ENCODE results near the gene FARP1. TPM values are rescaled to one million over a fixed set of nuclear protein-coding genes. Genes with fewer than 3 reads are reported as not detected.

Gene FARP1
- total RNA-seq, 4 donors from 2014 or later: 28.3 to 69.2 (median 36.4) TPM

DNA sequence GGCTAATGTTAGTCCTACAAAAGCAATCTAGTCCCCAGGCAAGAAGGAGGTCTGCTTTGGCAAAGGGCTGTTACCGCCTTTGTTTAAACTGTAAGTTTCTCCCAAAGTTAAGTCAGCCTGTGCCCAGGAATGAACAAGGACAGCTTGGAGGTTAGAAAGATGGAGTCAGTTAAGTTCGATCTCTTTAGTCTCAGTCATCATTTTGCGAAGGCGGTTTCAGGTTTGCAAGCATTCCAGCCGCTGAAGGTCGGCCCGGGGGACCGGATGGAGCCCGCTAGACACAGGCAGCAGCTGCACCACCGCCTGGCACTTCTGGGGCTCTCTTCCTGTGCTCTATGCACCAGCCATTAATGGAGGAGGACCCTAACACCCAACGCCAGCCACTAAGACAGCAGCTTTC lies 342.7 kb downstream of the FARP1 start:
- H3K4me3 ChIP-seq: no peak overlapping the region
- no peak for TF ChIP-seq POLR2A (IDR thresholded peaks at IDR 0.05)
- TF ChIP-seq CTCF (IDR thresholded peaks at IDR 0.05): no peak
- no peak for TF ChIP-seq EP300 (IDR thresholded peaks at IDR 0.05)
- no peak for TF ChIP-seq POLR2AphosphoS5 (IDR thresholded peaks at IDR 0.05)
- peak overlapping the region in 3 of 4 donors; percentile 62 to 80 (median 70) for H3K27ac ChIP-seq
- peaks cover 2 to 100% (median 43%) of the 10 kb centered on the region in 3 donors for H3K4me1 ChIP-seq
- H3K9me3 ChIP-seq: no peaks in the 10 kb centered on the region
- peaks cover 0 to 6% of the 10 kb centered on the region in 2 donors for H3K36me3 ChIP-seq
- no CpG with 5 or more reads among the region's 11 CpGs for WGBS, 2 donors (ENCODE audit: low coverage in 1 of 2)
- no peak for ATAC-seq
- no peaks in the 10 kb centered on the region for H3K27me3 ChIP-seq

DNA sequence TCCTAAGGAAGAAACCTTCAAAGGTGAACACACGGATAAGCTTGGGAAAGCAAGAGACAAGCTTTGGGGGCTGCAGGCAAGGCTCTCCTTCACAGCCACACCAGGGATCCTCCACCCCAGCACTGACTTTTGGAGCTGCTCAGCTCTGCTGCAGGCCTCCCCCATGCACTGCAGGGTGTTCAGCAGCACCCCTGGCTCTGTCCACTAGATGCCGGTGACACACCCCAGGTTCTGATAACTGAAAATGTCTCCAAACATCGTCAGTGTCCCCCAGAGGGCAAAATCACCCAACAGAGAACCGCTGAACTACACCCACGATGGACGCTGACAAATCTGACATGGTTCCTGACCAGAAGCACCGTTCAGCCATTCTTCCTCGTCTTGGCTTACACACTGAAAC lies 343.5 kb downstream of the FARP1 start:
- 82% methylated on average over 2 to 3 of the region's 8 CpGs for WGBS, 2 donors (ENCODE audit: low coverage in 1 of 2)
- TF ChIP-seq POLR2A (IDR thresholded peaks at IDR 0.05): no peak
- TF ChIP-seq POLR2AphosphoS5 (IDR thresholded peaks at IDR 0.05): no peak
- TF ChIP-seq EP300 (IDR thresholded peaks at IDR 0.05): no peak
- TF ChIP-seq CTCF (IDR thresholded peaks at IDR 0.05): no peak
- Histone ChIP-seq H3K27ac (peak overlapping the region in 1 of 4 donors; percentile 14), H3K27me3 (no peaks in the 10 kb centered on the region), H3K36me3 (peaks cover 0 to under 1% of the 10 kb centered on the region in 2 donors), H3K4me1 (peaks cover 2 to 100% (median 47%) of the 10 kb centered on the region in 3 donors), H3K4me3 (no peak overlapping the region), H3K9me3 (no peaks in the 10 kb centered on the region)
- no peak for ATAC-seq

- Histone ChIP-seq H3K27me3 (no peaks in the 10 kb centered on the region), H3K27ac (no peak overlapping the region), H3K4me3 (no peak overlapping the region), H3K4me1 (peaks cover 2 to 100% (median 47%) of the 10 kb centered on the region in 3 donors), H3K36me3 (no peaks in the 10 kb centered on the region), H3K9me3 (no peaks in the 10 kb centered on the region)
- no peak for TF ChIP-seq EP300 (IDR thresholded peaks at IDR 0.05)
- TF ChIP-seq POLR2AphosphoS5 (IDR thresholded peaks at IDR 0.05): no peak
- TF ChIP-seq CTCF (IDR thresholded peaks at IDR 0.05): no peak
- no peak for TF ChIP-seq POLR2A (IDR thresholded peaks at IDR 0.05)
- no peak for ATAC-seq
- 82% methylated on average over 5 of the region's 5 CpGs for WGBS, 2 donors (ENCODE audit: low coverage in 1 of 2)
Measured at GRCh38 chr13:98487016-98487415, 344.1 kb downstream of the FARP1 start.

DNA sequence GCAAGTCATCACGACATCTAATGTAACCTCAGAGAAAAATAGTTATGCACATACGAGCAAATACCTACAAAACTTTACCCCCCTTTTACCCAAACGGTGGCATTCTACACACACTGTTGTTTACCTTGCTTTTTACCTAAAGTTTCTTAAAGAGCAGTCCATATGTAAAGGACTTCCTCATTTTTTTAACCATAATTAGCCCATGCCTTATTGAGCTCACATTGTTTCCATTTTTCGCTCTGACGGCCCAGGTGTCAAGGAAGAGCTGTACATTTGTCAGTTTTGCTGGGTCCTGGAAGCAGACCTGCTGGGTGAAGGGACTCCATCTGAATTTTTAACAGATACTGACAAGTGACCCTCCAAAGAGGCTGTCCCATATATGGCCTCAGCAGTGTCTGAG lies 344.6 kb downstream of the FARP1 start:
- Histone ChIP-seq H3K9me3 (no peaks in the 10 kb centered on the region), H3K36me3 (no peaks in the 10 kb centered on the region), H3K27me3 (no peaks in the 10 kb centered on the region), H3K27ac (no peak overlapping the region), H3K4me1 (peaks cover 6 to 100% (median 48%) of the 10 kb centered on the region in 3 donors), H3K4me3 (no peak overlapping the region)
- TF ChIP-seq POLR2A (IDR thresholded peaks at IDR 0.05): no peak
- no peak for TF ChIP-seq EP300 (IDR thresholded peaks at IDR 0.05)
- TF ChIP-seq POLR2AphosphoS5 (IDR thresholded peaks at IDR 0.05): no peak
- no peak for TF ChIP-seq CTCF (IDR thresholded peaks at IDR 0.05)
- WGBS, 2 donors (ENCODE audit: low coverage in 1 of 2): 55 to 86% methylated on average over 3 to 5 of the region's 5 CpGs
- ATAC-seq: no peak

- 61 to 77% methylated on average over 7 of the region's 11 CpGs for WGBS, 2 donors (ENCODE audit: low coverage in 1 of 2)
- H3K36me3 ChIP-seq: no peaks in the 10 kb centered on the region
- peaks cover 3 to 100% (median 44%) of the 10 kb centered on the region in 3 donors for H3K4me1 ChIP-seq
- no peak for ATAC-seq
- peak overlapping the region in 1 of 4 donors; percentile 27 for H3K27ac ChIP-seq
- H3K4me3 ChIP-seq: no peak overlapping the region
- no peak for TF ChIP-seq EP300 (IDR thresholded peaks at IDR 0.05)
- no peak for TF ChIP-seq POLR2A (IDR thresholded peaks at IDR 0.05)
- no peak for TF ChIP-seq POLR2AphosphoS5 (IDR thresholded peaks at IDR 0.05)
- TF ChIP-seq CTCF (IDR thresholded peaks at IDR 0.05): no peak
- no peaks in the 10 kb centered on the region for H3K9me3 ChIP-seq
- no peaks in the 10 kb centered on the region for H3K27me3 ChIP-seq
Measured at GRCh38 chr13:98488736-98489135, 345.8 kb downstream of the FARP1 start.

Data from gastroesophageal sphincter (tissue), 4 donors.